Esophagus muscularis mucosa (tissue), 4 donors: ENCODE results near the gene KCTD16. TPM values are rescaled to one million over a fixed set of nuclear protein-coding genes. Genes with fewer than 3 reads are reported as not detected.

ENCODE experiments used
- DNase-seq: peaks from one replicate; pipeline ENCODE4 v3.0.0-alpha.2; 2017; ENCODE audit errors: extremely low spot score
- H3K27ac ChIP-seq, 4 donors: fragments of 200-600 bp; sonication (generic); replicated peaks in 1 of 4; 1 replicate in 3 of 4; 2 replicates in 1 of 4; pipeline ENCODE4 v1.5.1; 2016 to 2019; ENCODE audit warnings: mild to moderate bottlenecking in 1 of 4
- H3K27me3 ChIP-seq, 4 donors: fragments of 200-600 bp; sonication (generic); one replicate each; pipeline versions ENCODE4 v1.5.1 to v1.6.0; 2016 to 2019
- H3K36me3 ChIP-seq, 4 donors: fragments of 200-600 bp; sonication (generic); one replicate each; pipeline ENCODE4 v1.5.1; 2016 to 2019
- H3K4me1 ChIP-seq, 4 donors: fragments of 200-600 bp; sonication (generic); one replicate each; pipeline ENCODE4 v1.5.1; 2016 to 2019
- H3K4me3 ChIP-seq, 4 donors: fragments of 200-600 bp; sonication (generic); 1 replicate in 2 of 4; 2 replicates in 2 of 4; pipeline ENCODE4 v1.5.1; 2016 to 2019; ENCODE audit warnings: mild to moderate bottlenecking in 4 of 4, moderate library complexity in 1 of 4
- H3K9me3 ChIP-seq, 4 donors: fragments of 200-600 bp; sonication (generic); 1 replicate in 3 of 4; 2 replicates in 1 of 4; pipeline ENCODE4 v1.5.1; 2016 to 2019
- EP300 ChIP-seq: sonication (generic); formaldehyde crosslinking; IDR thresholded peaks from one replicate; pipeline ENCODE4 v1.6.1; 2017; ENCODE audit warnings: antibody characterized with exemption
- POLR2A ChIP-seq: fragments of 450-650 bp; IDR thresholded peaks from one replicate; pipeline ENCODE4 v1.6.1; 2017; ENCODE audit warnings: antibody characterized with exemption, moderate library complexity, mild to moderate bottlenecking, low read depth
- POLR2AphosphoS5 ChIP-seq, 2 donors: sonication (generic); formaldehyde crosslinking; IDR thresholded peaks; one replicate each; pipeline ENCODE4 v1.6.1; 2017; ENCODE audit warnings: antibody characterized with exemption in 2 of 2
- WGBS: methylation state at CpG from one replicate; pipeline ENCODE4 v1.1.5; 2018; 5-methylcytosine and 5-hydroxymethylcytosine counted together
- intact Hi-C: fragments of 100-400 bp; cut with DNase I; formaldehyde crosslinking; loops from one replicate; pipeline ENCODE4 v1.15.1; 2023
- total RNA-seq, 4 donors: library from RNA; depleted of rRNA; stranded (reverse); fragments of >200 nt; gene quantifications; one replicate each; pipeline versions ENCODE4 v1.1.0 to v1.2.1, GENCODE V29; 2016
- TF ChIP-seq, protein P1 (sequence below), 3 experiments: fragments of 200-600 bp in 2 of 3; fragments of 450-650 bp in 1 of 3; sonication (generic) in 2 of 3; IDR thresholded peaks; one replicate each; pipeline ENCODE4 v1.5.1; 2017 to 2019; ENCODE audit warnings: antibody characterized with exemption in 3 of 3, mild to moderate bottlenecking in 2 of 3, moderate library complexity in 1 of 3

KCTD16 gene
- total RNA-seq, 4 donors from 2014 or later: under 0.01 to 0.11 (median under 0.01) TPM; not detected in 1

DNA sequence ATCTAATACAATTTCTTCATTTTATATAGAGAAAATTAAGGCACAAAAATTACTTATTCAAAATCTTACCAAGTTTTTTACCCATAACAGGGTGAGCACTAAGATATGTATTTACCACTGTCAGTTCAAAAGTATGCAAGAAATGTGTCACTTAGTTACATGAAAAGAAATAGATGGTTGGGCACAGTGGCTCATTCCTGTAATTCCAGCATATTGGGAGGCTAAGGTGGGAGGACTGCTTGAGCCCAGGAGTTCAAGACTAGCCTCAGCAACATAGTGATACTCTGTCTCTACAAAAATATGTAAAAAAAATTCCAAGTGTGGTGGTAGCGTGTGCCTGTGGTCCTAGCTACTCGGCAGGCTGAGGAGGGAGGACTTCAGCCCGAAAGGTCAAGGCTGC is 19.6 kb upstream of the KCTD16 start:
- WGBS: 80% methylated on average over 3 of the region's 3 CpGs
- Histone ChIP-seq H3K4me1 (peaks cover 0 to 3% (median 0%) of the 10 kb centered on the region in 4 donors), H3K36me3 (peaks cover 0 to 2% (median 0%) of the 10 kb centered on the region in 4 donors), H3K4me3 (no peak overlapping the region), H3K27me3 (no peaks in the 10 kb centered on the region), H3K9me3 (no peaks in the 10 kb centered on the region), H3K27ac (no peak overlapping the region)
- intact Hi-C loops: no loop called here
- DNase-seq: no peak
- no peak for TF ChIP-seq POLR2AphosphoS5 (IDR thresholded peaks at IDR 0.05)

DNA sequence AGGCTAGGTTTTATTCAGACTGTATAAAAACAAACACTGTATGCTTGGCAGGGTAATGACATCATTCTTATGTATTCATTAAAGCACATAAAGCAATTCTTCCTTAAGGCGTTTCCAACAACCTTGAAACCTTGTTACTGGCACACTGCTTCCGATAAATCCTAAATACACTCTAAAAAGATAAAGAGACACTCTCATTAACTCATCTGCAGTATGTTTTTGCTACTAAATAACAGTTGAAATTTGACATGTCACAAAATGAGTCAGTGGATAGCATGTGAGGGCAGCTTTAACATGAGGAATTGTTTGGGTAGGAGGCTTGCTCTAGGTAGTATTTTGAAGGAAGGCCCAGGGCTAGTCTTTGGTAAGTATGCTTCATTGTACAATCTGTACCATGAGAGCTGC is 13.9 kb upstream of the KCTD16 start:
- intact Hi-C loops: no loop called here

DNA sequence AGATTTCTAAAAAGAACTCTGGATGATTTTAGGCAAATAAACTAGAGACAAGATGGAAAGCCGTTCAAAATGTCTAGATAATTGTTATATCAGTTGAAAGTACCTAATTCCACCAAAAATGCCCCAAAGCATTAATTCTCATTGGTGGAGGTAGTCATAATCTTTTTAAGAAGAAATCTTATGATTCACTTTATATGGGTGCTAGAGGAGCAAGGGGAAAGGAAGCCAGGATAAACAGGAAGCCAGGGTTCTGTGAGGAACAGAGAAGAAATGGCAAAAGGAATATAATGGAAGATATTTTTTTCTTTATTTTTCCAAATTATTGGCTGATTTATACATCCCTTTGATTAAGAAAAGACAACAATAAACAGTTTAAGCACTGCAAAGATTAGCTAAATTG is 8.0 kb upstream of the KCTD16 start:
- Histone ChIP-seq H3K36me3 (peaks cover 45 to 82% (median 66%) of the 10 kb centered on the region in 4 donors), H3K9me3 (no peaks in the 10 kb centered on the region), H3K4me1 (peaks cover 0 to 2% (median under 1%) of the 10 kb centered on the region in 4 donors), H3K27ac (no peak overlapping the region), H3K4me3 (no peak overlapping the region), H3K27me3 (no peaks in the 10 kb centered on the region)
- 100% methylated on average over 1 of the region's 1 CpG for WGBS
- intact Hi-C loops: no loop called here
- TF ChIP-seq EP300 (no peak), POLR2A (no peak), POLR2AphosphoS5 (IDR thresholded peaks at IDR 0.05) (no peak)
- TF ChIP-seq, protein P1, sequence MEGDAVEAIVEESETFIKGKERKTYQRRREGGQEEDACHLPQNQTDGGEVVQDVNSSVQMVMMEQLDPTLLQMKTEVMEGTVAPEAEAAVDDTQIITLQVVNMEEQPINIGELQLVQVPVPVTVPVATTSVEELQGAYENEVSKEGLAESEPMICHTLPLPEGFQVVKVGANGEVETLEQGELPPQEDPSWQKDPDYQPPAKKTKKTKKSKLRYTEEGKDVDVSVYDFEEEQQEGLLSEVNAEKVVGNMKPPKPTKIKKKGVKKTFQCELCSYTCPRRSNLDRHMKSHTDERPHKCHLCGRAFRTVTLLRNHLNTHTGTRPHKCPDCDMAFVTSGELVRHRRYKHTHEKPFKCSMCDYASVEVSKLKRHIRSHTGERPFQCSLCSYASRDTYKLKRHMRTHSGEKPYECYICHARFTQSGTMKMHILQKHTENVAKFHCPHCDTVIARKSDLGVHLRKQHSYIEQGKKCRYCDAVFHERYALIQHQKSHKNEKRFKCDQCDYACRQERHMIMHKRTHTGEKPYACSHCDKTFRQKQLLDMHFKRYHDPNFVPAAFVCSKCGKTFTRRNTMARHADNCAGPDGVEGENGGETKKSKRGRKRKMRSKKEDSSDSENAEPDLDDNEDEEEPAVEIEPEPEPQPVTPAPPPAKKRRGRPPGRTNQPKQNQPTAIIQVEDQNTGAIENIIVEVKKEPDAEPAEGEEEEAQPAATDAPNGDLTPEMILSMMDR (IDR thresholded peaks at IDR 0.05): no peak
- DNase-seq: no peak

More for the DNA sequence above, 13.9 kb upstream of the KCTD16 start:
- Histone ChIP-seq H3K27me3 (no peaks in the 10 kb centered on the region), H3K36me3 (peaks cover 20 to 35% (median 30%) of the 10 kb centered on the region in 4 donors), H3K4me3 (no peak overlapping the region), H3K27ac (no peak overlapping the region), H3K4me1 (no peaks in the 10 kb centered on the region), H3K9me3 (no peaks in the 10 kb centered on the region)
- TF ChIP-seq EP300 (no peak), POLR2A (no peak), POLR2AphosphoS5 (IDR thresholded peaks at IDR 0.05) (no peak)
- TF ChIP-seq, protein P1 (IDR thresholded peaks at IDR 0.05): no peak
- WGBS: 60% methylated on average over 2 of the region's 2 CpGs
- DNase-seq: no peak

DNA sequence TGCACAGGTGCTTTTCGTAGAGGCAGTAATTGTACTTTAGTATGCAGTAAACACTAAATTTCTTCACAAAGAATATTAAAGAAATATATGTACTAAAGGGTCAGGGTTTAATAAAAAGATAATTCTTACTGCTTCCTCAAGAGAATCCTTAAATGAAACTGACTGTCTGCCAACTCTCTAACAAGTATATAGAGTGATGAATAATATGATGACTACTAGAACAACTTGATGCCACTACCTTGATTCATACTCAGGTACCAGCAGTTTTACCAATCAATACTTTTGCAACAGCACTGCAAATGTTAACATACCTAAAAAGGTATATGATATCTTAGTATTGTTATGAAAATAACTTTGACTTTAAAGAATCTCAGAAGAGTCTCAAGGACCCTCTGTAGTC is 4.0 kb upstream of the KCTD16 start:
- H3K36me3 ChIP-seq: peaks cover 25 to 60% (median 35%) of the 10 kb centered on the region in 4 donors
- intact Hi-C loops: no loop called here
- H3K4me1 ChIP-seq: peaks cover 15 to 32% (median 22%) of the 10 kb centered on the region in 4 donors
- H3K9me3 ChIP-seq: no peaks in the 10 kb centered on the region
- H3K27ac ChIP-seq: no peak overlapping the region
- no peak overlapping the region for H3K4me3 ChIP-seq
- H3K27me3 ChIP-seq: no peaks in the 10 kb centered on the region
- 86% methylated on average over 1 of the region's 1 CpG for WGBS
- no peak for DNase-seq
- TF ChIP-seq, protein P1 (IDR thresholded peaks at IDR 0.05): no peak
- no peak for TF ChIP-seq EP300
- TF ChIP-seq POLR2AphosphoS5 (IDR thresholded peaks at IDR 0.05): no peak
- TF ChIP-seq POLR2A: no peak

DNA sequence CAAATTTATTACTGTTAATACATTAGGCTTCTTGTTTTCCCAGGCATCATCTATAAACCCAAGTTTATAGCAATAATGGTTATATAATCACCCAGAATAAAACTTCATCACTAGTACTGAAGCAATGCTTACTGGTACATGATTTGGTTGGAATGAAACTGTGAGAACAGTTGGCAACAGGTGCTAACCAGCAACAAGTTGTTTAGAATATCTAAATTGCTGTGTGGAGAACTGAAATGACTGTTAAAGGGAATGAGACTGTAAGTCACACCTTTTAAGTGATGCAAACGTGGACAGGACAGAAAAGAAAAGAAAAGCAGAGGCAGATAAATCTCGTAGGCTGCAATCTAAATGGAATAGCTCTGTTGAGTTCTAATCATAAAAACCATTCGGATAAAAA is 2.7 kb upstream of the KCTD16 start:
- 76% methylated on average over 3 of the region's 3 CpGs for WGBS
- H3K9me3 ChIP-seq: no peaks in the 10 kb centered on the region
- H3K36me3 ChIP-seq: peaks cover 22 to 47% (median 26%) of the 10 kb centered on the region in 4 donors
- no peaks in the 10 kb centered on the region for H3K27me3 ChIP-seq
- H3K4me3 ChIP-seq: no peak overlapping the region
- H3K4me1 ChIP-seq: peaks cover 15 to 32% (median 22%) of the 10 kb centered on the region in 4 donors
- H3K27ac ChIP-seq: no peak overlapping the region
- no peak for TF ChIP-seq POLR2A
- TF ChIP-seq EP300: no peak
- TF ChIP-seq, protein P1 (IDR thresholded peaks at IDR 0.05): no peak
- no peak for TF ChIP-seq POLR2AphosphoS5 (IDR thresholded peaks at IDR 0.05)
- no peak for DNase-seq
- intact Hi-C loops: no loop called here
